ENCODE data around the gene ARHGEF2.

- TF ChIP-seq POLR2AphosphoS5 (IDR thresholded peaks at IDR 0.05; ENCODE audit: low read depth): no peak
- TF ChIP-seq CTCF (IDR thresholded peaks at IDR 0.05; ENCODE audit: insufficient read depth, low read length): no peak
- no peak for TF ChIP-seq REST (IDR thresholded peaks at IDR 0.05; ENCODE audit: insufficient replicate concordance, low read depth)
- no peak for TF ChIP-seq GABPA (IDR thresholded peaks at IDR 0.05; ENCODE audit: low read depth)
Measured at GRCh38 chr1:155934936-155935590, 43.3 kb downstream of the ARHGEF2 start.
